Cerebellar cortex (tissue), 1 donor: ENCODE measurements around the gene AFF2.

Experiments used
- DNase-seq: peaks from one replicate; pipeline ENCODE4 v3.0.0-alpha.2; 2015; ENCODE audit warnings: low spot score

AFF2 gene

GRCh38 chrX:148582353-148582752 lies 81.9 kb downstream of the AFF2 start:
- DNase-seq = no peak

GRCh38 chrX:148588649-148589310 lies 88.4 kb downstream of the AFF2 start:
- DNase-seq = peak; percentile 60

- DNase-seq = no peak
Measured at GRCh38 chrX:148592595-148592994, 92.2 kb downstream of the AFF2 start.

GRCh38 chrX:148593146-148593545 lies 92.7 kb downstream of the AFF2 start:
- no peak for DNase-seq

- DNase-seq = no peak
Measured at GRCh38 chrX:148593987-148594386, 93.6 kb downstream of the AFF2 start.

- no peak for DNase-seq
Measured at GRCh38 chrX:148599404-148599803, 99.0 kb downstream of the AFF2 start.

GRCh38 chrX:148600131-148600530 lies 99.7 kb downstream of the AFF2 start:
- peak; percentile 70 for DNase-seq

GRCh38 chrX:148600581-148600980 lies 100.2 kb downstream of the AFF2 start:
- DNase-seq = no peak

GRCh38 chrX:148601034-148601433 lies 100.6 kb downstream of the AFF2 start:
- DNase-seq = no peak

GRCh38 chrX:148609515-148610327 lies 109.3 kb downstream of the AFF2 start:
- DNase-seq = no peak

- no peak for DNase-seq
Measured at GRCh38 chrX:148610328-148610698, 109.9 kb downstream of the AFF2 start.

GRCh38 chrX:148611993-148612392 lies 111.6 kb downstream of the AFF2 start:
- DNase-seq = no peak

- DNase-seq = no peak
Measured at GRCh38 chrX:148612431-148612830, 112.0 kb downstream of the AFF2 start.

- no peak for DNase-seq
Measured at GRCh38 chrX:148613636-148614035, 113.2 kb downstream of the AFF2 start.

- DNase-seq = no peak
Measured at GRCh38 chrX:148615491-148615890, 115.1 kb downstream of the AFF2 start.

- DNase-seq = no peak
Measured at GRCh38 chrX:148618470-148619445, 118.3 kb downstream of the AFF2 start.

GRCh38 chrX:148620023-148620422 lies 119.6 kb downstream of the AFF2 start:
- no peak for DNase-seq

- no peak for DNase-seq
Measured at GRCh38 chrX:148624951-148625474, 124.6 kb downstream of the AFF2 start.

GRCh38 chrX:148628621-148629020 lies 128.2 kb downstream of the AFF2 start:
- DNase-seq = no peak

GRCh38 chrX:148629434-148629833 lies 129.0 kb downstream of the AFF2 start:
- DNase-seq = no peak

- DNase-seq = no peak
Measured at GRCh38 chrX:148632444-148632843, 132.0 kb downstream of the AFF2 start.
